Naive thymus-derived CD8-positive, alpha-beta T cell (primary cell): ENCODE measurements around the gene RRP9. TPM values are rescaled to one million over a fixed set of nuclear protein-coding genes. Genes with fewer than 3 reads are reported as not detected.

Experiments
- polyA plus RNA-seq, 3 donors: library from polyadenylated mRNA; unstranded; fragments of 300-500 nt; fragmentation: Illumina TruSeq; gene quantifications; one replicate each; pipeline ENCODE4 v1.2.3, GENCODE V29; 2021
- total RNA-seq, 8 experiments: library from RNA in 2 of 8; stranded (reverse) in 2 of 8; gene quantifications; one replicate each; pipeline ENCODE4 v1.2.3 and lab custom pipeline; 2021 to 2026

RRP9 gene
- total and polyA plus RNA-seq, 5 experiments from 2014 or later = 15.9 to 29.6 (median 18.1) TPM

Other genes with a start within 250 kb of the RRP9 start
- 1 to 10 TPM; 2.9 to 5.0 TPM for gene GRM2, start 234.8 kb downstream of the RRP9 start, total RNA-seq
- gene GRM2, start 234.8 kb downstream of the RRP9 start, polyA plus RNA-seq = under 1 TPM in 1 of 3 donors, not detected in 2; 0.09 TPM
- gene IQCF6, start 162.7 kb downstream of the RRP9 start, total RNA-seq = not detected
- gene IQCF6, start 162.7 kb downstream of the RRP9 start, polyA plus RNA-seq = not detected
- not detected for gene IQCF2, start 80.3 kb downstream of the RRP9 start, total RNA-seq
- gene IQCF2, start 80.3 kb downstream of the RRP9 start, polyA plus RNA-seq = not detected
- not detected for gene IQCF5, start 66.3 kb downstream of the RRP9 start, total RNA-seq
- gene IQCF5, start 66.3 kb downstream of the RRP9 start, polyA plus RNA-seq = not detected
- gene IQCF1, start 38.6 kb downstream of the RRP9 start, total RNA-seq = not detected
- not detected for gene IQCF1, start 38.6 kb downstream of the RRP9 start, polyA plus RNA-seq
- gene PARP3, start 459 bp upstream of the RRP9 start, total RNA-seq = 10 to 100 TPM in 1 of 2 experiments, 1 to 10 TPM in 1; 9.7 to 11.7 TPM
- gene PARP3, start 459 bp upstream of the RRP9 start, polyA plus RNA-seq = 1 to 10 TPM; 4.6 to 9.0 (median 5.5) TPM
- gene GPR62, start 13.5 kb upstream of the RRP9 start, total RNA-seq = not detected
- not detected for gene GPR62, start 13.5 kb upstream of the RRP9 start, polyA plus RNA-seq
- gene PCBP4, start 25.6 kb upstream of the RRP9 start, total RNA-seq = 1 to 10 TPM; 8.3 to 9.4 TPM
- gene PCBP4, start 25.6 kb upstream of the RRP9 start, polyA plus RNA-seq = 10 to 100 TPM in 1 of 3 donors, 1 to 10 TPM in 2; 2.4 to 10.9 (median 5.3) TPM
- 10 to 100 TPM; 56.4 to 60.4 TPM for gene ABHD14B, start 32.1 kb upstream of the RRP9 start, total RNA-seq
- 10 to 100 TPM; 69.3 to 84.6 (median 73.2) TPM for gene ABHD14B, start 32.1 kb upstream of the RRP9 start, polyA plus RNA-seq
- gene ABHD14A, start 33.2 kb upstream of the RRP9 start, total RNA-seq = 10 to 100 TPM; 17.7 to 22.1 TPM
- gene ABHD14A, start 33.2 kb upstream of the RRP9 start, polyA plus RNA-seq = 100 to 1,000 TPM in 1 of 3 donors, 10 to 100 TPM in 2; 94.6 to 100 (median 94.9) TPM
- 10 to 100 TPM; 14.1 to 15.8 TPM for gene ACY1, start 41.6 kb upstream of the RRP9 start, total RNA-seq
- gene ACY1, start 41.6 kb upstream of the RRP9 start, polyA plus RNA-seq = 10 to 100 TPM; 18.5 to 28.5 (median 18.6) TPM
- 1,000 to 10,000 TPM; 1,232 to 1,277 TPM for gene RPL29, start 54.0 kb upstream of the RRP9 start, total RNA-seq
- gene RPL29, start 54.0 kb upstream of the RRP9 start, polyA plus RNA-seq = 1,000 to 10,000 TPM; 1,632 to 1,741 (median 1,693) TPM
- gene DUSP7, start 114.7 kb upstream of the RRP9 start, total RNA-seq = 10 to 100 TPM; 28.6 to 29.0 TPM
- gene DUSP7, start 114.7 kb upstream of the RRP9 start, polyA plus RNA-seq = 1 to 10 TPM; 1.8 to 4.6 (median 2.2) TPM
- gene POC1A, start 212.5 kb upstream of the RRP9 start, total RNA-seq = 1 to 10 TPM; 1.2 to 1.9 TPM
- 1 to 10 TPM in 1 of 3 donors, under 1 TPM in 2; 0.28 to 1.1 (median 0.66) TPM for gene POC1A, start 212.5 kb upstream of the RRP9 start, polyA plus RNA-seq